LNCaP clone FGC (cell line): ENCODE measurements around the gene MINPP1.

Experiments
- DNase-seq: peaks from one replicate; pipeline ENCODE4 v3.0.0-alpha.2; 2011; ENCODE audit warnings: low read depth
- H3K4me3 ChIP-seq: 2 replicates; pipeline ENCODE4 v1.5.1; 2011; ENCODE audit warnings: mild to moderate bottlenecking, low read depth, low read length, control low read depth
- TF ChIP-seq, protein P1 (sequence below): IDR thresholded peaks from 2 replicates; pipeline ENCODE4 v1.5.1; 2012; ENCODE audit warnings: mild to moderate bottlenecking; ENCODE audit not compliant: control insufficient read depth, insufficient read depth; ENCODE audit errors: extremely low read depth

MINPP1 gene

DNA sequence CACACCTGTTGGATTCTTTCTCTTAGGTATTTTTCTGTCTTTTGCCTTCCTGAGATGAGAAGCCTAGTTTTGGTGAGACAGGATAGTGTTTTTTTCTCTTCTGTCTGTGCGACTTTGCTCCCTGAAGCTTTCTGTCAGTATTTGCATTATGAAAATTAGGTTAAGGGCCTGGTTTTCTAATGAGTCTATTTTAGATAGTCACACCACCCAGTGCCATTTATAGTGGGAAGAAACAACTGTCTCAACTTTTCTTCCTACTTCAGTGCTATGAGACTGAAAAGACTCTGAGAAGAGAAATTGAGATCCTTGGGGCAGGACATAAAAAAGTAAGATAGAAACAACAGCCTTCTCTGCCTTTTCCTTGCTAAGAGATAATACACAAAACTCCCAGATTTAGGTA, 53.6 kb downstream of the MINPP1 start:
- DNase-seq, result no peak
- TF ChIP-seq, protein P1, sequence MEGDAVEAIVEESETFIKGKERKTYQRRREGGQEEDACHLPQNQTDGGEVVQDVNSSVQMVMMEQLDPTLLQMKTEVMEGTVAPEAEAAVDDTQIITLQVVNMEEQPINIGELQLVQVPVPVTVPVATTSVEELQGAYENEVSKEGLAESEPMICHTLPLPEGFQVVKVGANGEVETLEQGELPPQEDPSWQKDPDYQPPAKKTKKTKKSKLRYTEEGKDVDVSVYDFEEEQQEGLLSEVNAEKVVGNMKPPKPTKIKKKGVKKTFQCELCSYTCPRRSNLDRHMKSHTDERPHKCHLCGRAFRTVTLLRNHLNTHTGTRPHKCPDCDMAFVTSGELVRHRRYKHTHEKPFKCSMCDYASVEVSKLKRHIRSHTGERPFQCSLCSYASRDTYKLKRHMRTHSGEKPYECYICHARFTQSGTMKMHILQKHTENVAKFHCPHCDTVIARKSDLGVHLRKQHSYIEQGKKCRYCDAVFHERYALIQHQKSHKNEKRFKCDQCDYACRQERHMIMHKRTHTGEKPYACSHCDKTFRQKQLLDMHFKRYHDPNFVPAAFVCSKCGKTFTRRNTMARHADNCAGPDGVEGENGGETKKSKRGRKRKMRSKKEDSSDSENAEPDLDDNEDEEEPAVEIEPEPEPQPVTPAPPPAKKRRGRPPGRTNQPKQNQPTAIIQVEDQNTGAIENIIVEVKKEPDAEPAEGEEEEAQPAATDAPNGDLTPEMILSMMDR, result no peak
- no peak overlapping the region for H3K4me3 ChIP-seq

- no peak for DNase-seq
- H3K4me3 ChIP-seq, result no peak overlapping the region
Measured at GRCh38 chr10:87559392-87559791, 54.7 kb downstream of the MINPP1 start.

GRCh38 chr10:87560495-87561129, 55.9 kb downstream of the MINPP1 start:
- TF ChIP-seq, protein P1, result no peak
- H3K4me3 ChIP-seq, result no peak overlapping the region
- DNase-seq, result no peak

More at GRCh38 chr10:87559392-87559791, 54.7 kb downstream of the MINPP1 start:
- TF ChIP-seq, protein P1, result no peak

- no peak overlapping the region for H3K4me3 ChIP-seq
- TF ChIP-seq, protein P1, result no peak
- no peak for DNase-seq
Measured at GRCh38 chr10:87562750-87563149, 58.1 kb downstream of the MINPP1 start.

GRCh38 chr10:87565010-87565409, 60.3 kb downstream of the MINPP1 start:
- DNase-seq, result no peak
- no peak overlapping the region for H3K4me3 ChIP-seq
- TF ChIP-seq, protein P1, result no peak

GRCh38 chr10:87575851-87576250, 71.2 kb downstream of the MINPP1 start:
- TF ChIP-seq, protein P1, result no peak
- DNase-seq, result no peak
- no peak overlapping the region for H3K4me3 ChIP-seq
